Psoas muscle (tissue), 8 donors: ENCODE results near the gene TP63. TPM values are rescaled to one million over a fixed set of nuclear protein-coding genes. Genes with fewer than 3 reads are reported as not detected.

Source experiments
- ATAC-seq, 4 donors: fragments of 200-7000 bp; cut with Tn5 transposase; one replicate each; pipeline ENCODE4 v1.9.1; 2020; ENCODE audit warnings: moderate library complexity in 3 of 4, mild to moderate bottlenecking in 2 of 4
- DNase-seq, 2 donors: peaks; one replicate each; pipeline ENCODE4 v3.0.0-alpha.2; 2020
- H3K27ac ChIP-seq: fragments of 200-600 bp; one replicate; pipeline ENCODE4 v1.8.0; 2022
- H3K27me3 ChIP-seq, 3 donors: fragments of 200-600 bp in 1 of 3; one replicate each; pipeline versions ENCODE4 v1.6.1 to v1.8.0; 2013 to 2022; ENCODE audit warnings: low read length in 2 of 3, mild to moderate bottlenecking in 2 of 3, moderate library complexity in 1 of 3; ENCODE audit not compliant: insufficient read depth in 3 of 3
- H3K36me3 ChIP-seq, 2 donors: fragments of 200-600 bp in 1 of 2; one replicate each; pipeline versions ENCODE4 v1.6.1 to v1.8.0; 2013 to 2022; ENCODE audit warnings: low read depth in 1 of 2, mild to moderate bottlenecking in 1 of 2, moderate library complexity in 1 of 2; ENCODE audit not compliant: insufficient read depth in 1 of 2
- H3K4me1 ChIP-seq: fragments of 200-600 bp; one replicate; pipeline ENCODE4 v1.8.0; 2022
- H3K4me3 ChIP-seq: fragments of 200-600 bp; one replicate; pipeline ENCODE4 v1.8.0; 2022; ENCODE audit warnings: mild to moderate bottlenecking
- H3K9me3 ChIP-seq: fragments of 200-600 bp; one replicate; pipeline ENCODE4 v1.8.0; 2022
- WGBS, 3 donors: extraction: QIAGEN DNeasy Blood & Tissue Kit; methylation state at CpG; one replicate each; pipeline versions ENCODE4 v1.1.6 to v1.1.7; 2013; 5-methylcytosine and 5-hydroxymethylcytosine counted together
- intact Hi-C, 2 donors: fragments of 100-400 bp; cut with DNase I; formaldehyde crosslinking; loops; one replicate each; pipeline versions ENCODE4 v1.11.0 to v1.14.2; 2022
- polyA plus RNA-seq, 3 donors: library from polyadenylated mRNA; stranded (reverse); fragments of 200-250 nt; gene quantifications; one replicate each; pipeline ENCODE4 v1.2.3, GENCODE V29; 2013
- total RNA-seq, 4 donors: library from RNA; stranded (reverse); fragmentation: NEBNext Ultra II Directional in 2 of 4; extraction: Animal tissue kit (Norgen Biotek cat#: 25700) in 2 of 4; gene quantifications; one replicate each; pipeline versions ENCODE4 v1.2.1 to v1.2.4, GENCODE V29; 2021 to 2023
- TF ChIP-seq, protein P1 (sequence below): fragments of 200-600 bp; IDR thresholded peaks from one replicate; pipeline ENCODE4 v1.8.0; 2022; ENCODE audit warnings: antibody characterized with exemption
- donor health status: healthy with polysubstance abuse.
- donor health status: DM: no; HTN: no; CAD: no; lungs with moderate emphysema.
- donor health status: Bipolar disorder and iron deficiency.
- donor health status: healthy.
- donor health status: DM: yes; HTN: yes; CAD: no.
- donor health status: DM: no; HTN: no; CAD: no.
- donor health status: DM: no; HTN: no; CAD: no.
- donor health status: DM: yes; HTN: yes; CAD: no.

Gene TP63
- total and polyA plus RNA-seq, 7 donors: 1.4 to 83.0 (median 13.1) TPM

DNA sequence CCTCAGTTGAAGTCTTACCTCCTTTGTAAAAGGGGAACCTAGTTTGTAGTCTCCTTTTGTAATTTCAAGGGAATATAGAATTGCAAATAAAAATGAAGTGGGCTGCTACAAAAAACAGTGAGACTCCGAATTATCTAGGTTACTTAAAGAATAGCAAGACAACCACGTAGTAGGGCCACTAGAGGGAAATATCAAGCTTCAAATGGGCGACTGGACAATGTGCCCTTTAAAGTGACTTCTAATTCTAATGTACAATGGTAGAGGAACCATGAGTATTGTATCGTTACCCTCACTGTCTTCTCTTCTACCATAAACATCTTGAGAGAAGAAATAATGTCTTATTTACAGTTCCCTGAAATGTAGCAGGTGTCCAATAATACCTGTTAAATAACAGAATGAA lies 56.3 kb downstream of the TP63 start:
- no peaks in the 10 kb centered on the region for H3K27me3 ChIP-seq
- 66 to 81% (median 71%) methylated on average over 4 of the region's 4 CpGs for WGBS, 3 donors
- intact Hi-C loops: loop anchor here in 1 of 2 donors (10.0 kb wide), 1 partner anchor 257 kb away; no protein-coding TSS in a partner anchor
- H3K9me3 ChIP-seq: no peaks in the 10 kb centered on the region
- peak overlapping the region; percentile 43 for H3K27ac ChIP-seq
- H3K4me3 ChIP-seq: no peak overlapping the region
- TF ChIP-seq, protein P1, sequence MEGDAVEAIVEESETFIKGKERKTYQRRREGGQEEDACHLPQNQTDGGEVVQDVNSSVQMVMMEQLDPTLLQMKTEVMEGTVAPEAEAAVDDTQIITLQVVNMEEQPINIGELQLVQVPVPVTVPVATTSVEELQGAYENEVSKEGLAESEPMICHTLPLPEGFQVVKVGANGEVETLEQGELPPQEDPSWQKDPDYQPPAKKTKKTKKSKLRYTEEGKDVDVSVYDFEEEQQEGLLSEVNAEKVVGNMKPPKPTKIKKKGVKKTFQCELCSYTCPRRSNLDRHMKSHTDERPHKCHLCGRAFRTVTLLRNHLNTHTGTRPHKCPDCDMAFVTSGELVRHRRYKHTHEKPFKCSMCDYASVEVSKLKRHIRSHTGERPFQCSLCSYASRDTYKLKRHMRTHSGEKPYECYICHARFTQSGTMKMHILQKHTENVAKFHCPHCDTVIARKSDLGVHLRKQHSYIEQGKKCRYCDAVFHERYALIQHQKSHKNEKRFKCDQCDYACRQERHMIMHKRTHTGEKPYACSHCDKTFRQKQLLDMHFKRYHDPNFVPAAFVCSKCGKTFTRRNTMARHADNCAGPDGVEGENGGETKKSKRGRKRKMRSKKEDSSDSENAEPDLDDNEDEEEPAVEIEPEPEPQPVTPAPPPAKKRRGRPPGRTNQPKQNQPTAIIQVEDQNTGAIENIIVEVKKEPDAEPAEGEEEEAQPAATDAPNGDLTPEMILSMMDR: no peak
- ATAC-seq: peak in 2 of 4 donors; percentile 47 to 57
- peaks cover 54% of the 10 kb centered on the region for H3K4me1 ChIP-seq
- no peaks in the 10 kb centered on the region for H3K36me3 ChIP-seq
- DNase-seq: no peak

DNA sequence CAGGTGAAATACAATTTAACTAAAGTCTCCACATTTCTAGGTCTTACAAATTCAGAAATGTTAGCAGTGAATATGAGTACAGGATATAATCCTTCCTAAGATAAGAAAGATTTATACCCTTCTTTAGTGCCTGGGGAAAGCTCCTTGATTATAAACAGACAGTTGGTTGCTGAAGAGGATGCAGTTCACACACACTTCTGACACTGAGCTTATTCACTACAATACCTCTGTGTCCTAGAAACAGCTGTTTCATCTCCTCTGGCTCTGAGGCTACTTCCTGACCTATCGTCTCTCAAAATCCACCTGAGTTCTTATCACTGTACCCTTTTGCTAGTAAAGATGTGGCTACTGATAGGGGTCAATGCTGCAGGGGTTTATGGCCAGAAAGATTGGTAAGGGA lies 57.1 kb downstream of the TP63 start:
- Histone ChIP-seq H3K27me3 (no peaks in the 10 kb centered on the region), H3K27ac (peak overlapping the region; percentile 43), H3K36me3 (no peaks in the 10 kb centered on the region), H3K4me3 (no peak overlapping the region), H3K9me3 (no peaks in the 10 kb centered on the region), H3K4me1 (peaks cover 47% of the 10 kb centered on the region)
- peak in 3 of 4 donors; percentile 25 to 56 (median 53) for ATAC-seq
- WGBS, 3 donors: 5 to 20% (median 13%) methylated on average over 1 of the region's 1 CpG
- TF ChIP-seq, protein P1: no peak
- DNase-seq: no peak
- intact Hi-C loops: loop anchor here in 1 of 2 donors (10.0 kb wide), 1 partner anchor 257 kb away; no protein-coding TSS in a partner anchor

DNA sequence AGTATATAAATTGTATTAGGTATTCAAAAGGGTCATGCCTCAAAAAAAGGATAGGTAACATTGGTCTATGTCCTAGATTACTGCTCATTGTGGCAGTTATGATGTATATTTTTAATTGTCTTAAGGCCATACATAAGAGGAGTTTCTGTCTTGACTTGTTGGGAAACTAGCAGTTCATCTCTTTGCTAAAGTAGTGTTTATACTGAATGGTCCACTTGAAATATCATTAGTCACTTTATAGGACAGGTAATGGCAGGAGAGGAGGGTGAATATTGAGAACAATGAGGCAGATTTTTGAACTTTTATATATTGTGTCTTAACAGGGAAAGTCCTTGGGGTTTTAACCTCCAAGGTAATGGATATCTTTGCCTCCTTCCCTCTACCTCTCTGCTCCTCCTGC lies 58.4 kb downstream of the TP63 start:
- ATAC-seq (no peak), DNase-seq (no peak)
- TF ChIP-seq, protein P1: no peak
- peaks cover 35% of the 10 kb centered on the region for H3K4me1 ChIP-seq
- intact Hi-C loops: loop anchor here in 1 of 2 donors (10.0 kb wide), 1 partner anchor 255 kb away; no protein-coding TSS in a partner anchor
- no peaks in the 10 kb centered on the region for H3K27me3 ChIP-seq
- H3K27ac ChIP-seq: no peak overlapping the region
- H3K9me3 ChIP-seq: no peaks in the 10 kb centered on the region
- H3K36me3 ChIP-seq: no peaks in the 10 kb centered on the region
- no peak overlapping the region for H3K4me3 ChIP-seq

DNA sequence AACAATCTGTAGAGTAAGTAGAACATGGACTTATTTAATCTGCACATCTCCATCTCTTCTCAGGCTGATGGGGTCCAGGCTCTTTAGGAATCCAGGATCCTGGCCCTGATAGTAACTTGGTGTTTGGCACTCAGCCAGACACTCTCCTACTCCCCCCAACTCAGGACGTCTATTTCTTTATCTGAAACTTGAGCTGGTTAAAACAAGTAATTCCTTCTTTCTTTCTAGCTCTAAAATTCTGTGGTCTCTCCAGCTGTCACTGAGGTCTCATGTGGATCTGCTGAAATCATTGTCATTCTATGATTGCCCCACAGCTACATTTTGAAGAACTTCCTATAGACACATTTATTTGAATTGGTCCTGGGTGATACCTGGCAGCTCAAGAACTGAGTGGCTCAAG lies 59.0 kb downstream of the TP63 start:
- Histone ChIP-seq H3K36me3 (no peaks in the 10 kb centered on the region), H3K27me3 (no peaks in the 10 kb centered on the region), H3K27ac (no peak overlapping the region), H3K9me3 (no peaks in the 10 kb centered on the region), H3K4me3 (no peak overlapping the region), H3K4me1 (peaks cover 31% of the 10 kb centered on the region)
- DNase-seq: no peak
- TF ChIP-seq, protein P1: no peak
- 3 to 16% (median 10%) methylated on average over 1 of the region's 1 CpG for WGBS, 3 donors
- intact Hi-C loops: no loop called here
- ATAC-seq: no peak

DNA sequence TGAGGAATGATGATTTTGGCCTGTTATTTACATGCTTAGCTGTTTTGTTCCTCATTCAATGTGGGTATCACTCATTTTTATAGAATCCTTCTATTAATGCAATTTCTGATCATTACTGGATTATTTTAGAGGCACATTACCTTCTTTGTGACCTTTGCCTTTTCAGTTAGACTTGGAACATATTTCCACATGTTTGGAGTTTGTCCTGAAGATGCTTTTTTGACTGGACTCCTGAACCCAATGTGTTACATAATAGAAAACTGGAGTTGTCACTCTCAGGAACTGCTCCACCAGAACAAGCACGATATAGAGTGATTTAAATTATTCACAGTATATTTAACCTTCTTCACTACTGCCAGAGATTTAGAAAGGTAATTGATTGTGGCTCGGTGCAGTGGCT lies 59.5 kb downstream of the TP63 start:
- no peaks in the 10 kb centered on the region for H3K27me3 ChIP-seq
- H3K4me3 ChIP-seq: no peak overlapping the region
- no peaks in the 10 kb centered on the region for H3K36me3 ChIP-seq
- WGBS, 3 donors: 80 to 93% (median 90%) methylated on average over 2 of the region's 2 CpGs
- intact Hi-C loops: no loop called here
- H3K4me1 ChIP-seq: peaks cover 29% of the 10 kb centered on the region
- ATAC-seq: no peak
- TF ChIP-seq, protein P1: no peak
- H3K27ac ChIP-seq: no peak overlapping the region
- H3K9me3 ChIP-seq: no peaks in the 10 kb centered on the region
- DNase-seq: no peak
